CD4-positive, CD25-positive, alpha-beta regulatory T cell (primary cell): ENCODE results near the gene SCIMP. TPM values are rescaled to one million over a fixed set of nuclear protein-coding genes. Genes with fewer than 3 reads are reported as not detected.
"Not testable (repeated sequence)": the region's sequence is repeated elsewhere in the genome, so short reads cannot be mapped to it uniquely, and the experiment has no call there.

ENCODE experiments used
- ATAC-seq, 2 donors: fragments of 150-1000 bp; cut with Tn5 transposase; one replicate each; pipeline ENCODE4 v1.10.0; 2021; ENCODE audit warnings: low read depth in 2 of 2, moderate number of reproducible peaks in 2 of 2, moderate library complexity in 1 of 2
- DNase-seq, 3 donors: peaks; one replicate each; pipeline versions ENCODE4 v3.0.0 to v3.0.0-alpha.2; 2012 to 2022; ENCODE audit warnings: mixed read lengths in 1 of 3
- H3K27ac ChIP-seq: one replicate; pipeline ENCODE4 v1.7.0; 2013; ENCODE audit warnings: mild to moderate bottlenecking, low read length; ENCODE audit not compliant: insufficient read depth, poor library complexity, severe bottlenecking
- H3K27me3 ChIP-seq: one replicate; pipeline ENCODE4 v1.7.0; 2013; ENCODE audit warnings: low read length; ENCODE audit not compliant: control insufficient read depth, insufficient read depth
- H3K36me3 ChIP-seq: one replicate; pipeline ENCODE4 v1.7.0; 2013; ENCODE audit warnings: mild to moderate bottlenecking, low read length, moderate library complexity; ENCODE audit not compliant: control insufficient read depth, insufficient read depth
- H3K4me1 ChIP-seq: 2 replicates; pipeline ENCODE4 v1.7.0; 2013; ENCODE audit warnings: mild to moderate bottlenecking, low read length; ENCODE audit not compliant: insufficient read depth, control insufficient read depth, poor library complexity, severe bottlenecking
- H3K4me3 ChIP-seq: one replicate; pipeline ENCODE4 v1.7.0; 2013; ENCODE audit warnings: low read depth, mild to moderate bottlenecking, low read length, moderate library complexity
- H3K9me3 ChIP-seq, 2 experiments: 1 replicate in 1 of 2; 2 replicates in 1 of 2; pipeline ENCODE4 v1.7.0; 2013; ENCODE audit warnings: low read length in 2 of 2, mild to moderate bottlenecking in 1 of 2, moderate library complexity in 1 of 2; ENCODE audit not compliant: control insufficient read depth in 2 of 2
- H3K27ac Mint-ChIP-seq, 3 donors: one replicate each; pipeline ENCODE4 v1.8.0; 2020 to 2022; ENCODE audit warnings: mild to moderate bottlenecking in 3 of 3, mixed read lengths in 3 of 3, moderate library complexity in 2 of 3
- H3K27me3 Mint-ChIP-seq: one replicate; pipeline ENCODE4 v1.8.0; 2022; ENCODE audit warnings: mild to moderate bottlenecking, mixed read lengths
- H3K36me3 Mint-ChIP-seq: one replicate; pipeline ENCODE4 v1.8.0; 2020; ENCODE audit warnings: mixed read lengths
- H3K4me1 Mint-ChIP-seq, 4 donors: one replicate each; pipeline ENCODE4 v1.8.0; 2020 to 2022; ENCODE audit warnings: mixed read lengths in 4 of 4, mild to moderate bottlenecking in 1 of 4
- H3K4me3 Mint-ChIP-seq, 4 donors: one replicate each; pipeline ENCODE4 v1.8.0; 2020 to 2022; ENCODE audit warnings: mild to moderate bottlenecking in 4 of 4, mixed read lengths in 4 of 4, moderate library complexity in 3 of 4
- H3K9me3 Mint-ChIP-seq, 7 donors: one replicate each; pipeline ENCODE4 v1.8.0; 2020 to 2022; ENCODE audit warnings: mixed read lengths in 7 of 7, mild to moderate bottlenecking in 3 of 7, moderate library complexity in 2 of 7
- polyA plus RNA-seq, 4 donors: library from polyadenylated mRNA; unstranded; fragments of 300-500 nt; fragmentation: Illumina TruSeq; gene quantifications; one replicate each; pipeline ENCODE4 v1.2.3, GENCODE V29; 2021
- total RNA-seq: library from RNA; stranded (reverse); gene quantifications from one replicate; pipeline ENCODE4 v1.2.3, GENCODE V29; 2022

Gene SCIMP
- total and polyA plus RNA-seq, 5 donors from 2014 or later: 0.19 to 1.2 (median 0.29) TPM; not detected in 1

DNA sequence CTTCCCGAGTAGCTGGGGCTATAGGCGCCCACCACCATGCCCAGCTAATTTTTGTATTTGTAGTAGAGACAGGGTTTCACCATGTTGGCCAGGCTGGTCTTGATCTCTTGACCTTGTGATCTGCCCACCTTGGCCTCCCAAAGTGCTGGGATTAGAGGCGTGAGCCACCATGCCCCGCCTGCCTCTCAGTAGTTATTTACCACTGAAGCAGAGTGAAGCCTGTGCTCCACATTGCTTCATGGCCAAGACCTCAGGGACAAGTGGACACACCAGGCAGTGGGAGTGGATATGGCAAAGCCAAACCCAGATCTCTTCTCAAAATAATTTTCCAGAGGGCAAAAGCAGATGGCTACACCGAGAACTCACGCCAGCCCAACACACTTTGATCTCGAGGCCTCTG lies 1.2 kb downstream of the SCIMP start:
- H3K27ac Mint-ChIP-seq: peak overlapping the region in 2 of 3 donors; percentile 59 to 85
- not testable (repeated sequence) for H3K9me3 Mint-ChIP-seq, H3K9me3 ChIP-seq, H3K27ac ChIP-seq, DNase-seq, H3K4me3 Mint-ChIP-seq, H3K27me3 ChIP-seq, H3K27me3 Mint-ChIP-seq, H3K4me3 ChIP-seq, ATAC-seq, H3K36me3 ChIP-seq
- peaks cover 12% of the 10 kb centered on the region for H3K4me1 ChIP-seq
- peaks cover 23% of the 10 kb centered on the region for H3K36me3 Mint-ChIP-seq
- H3K4me1 Mint-ChIP-seq: peaks cover 8 to 48% (median 9%) of the 10 kb centered on the region in 4 donors

DNA sequence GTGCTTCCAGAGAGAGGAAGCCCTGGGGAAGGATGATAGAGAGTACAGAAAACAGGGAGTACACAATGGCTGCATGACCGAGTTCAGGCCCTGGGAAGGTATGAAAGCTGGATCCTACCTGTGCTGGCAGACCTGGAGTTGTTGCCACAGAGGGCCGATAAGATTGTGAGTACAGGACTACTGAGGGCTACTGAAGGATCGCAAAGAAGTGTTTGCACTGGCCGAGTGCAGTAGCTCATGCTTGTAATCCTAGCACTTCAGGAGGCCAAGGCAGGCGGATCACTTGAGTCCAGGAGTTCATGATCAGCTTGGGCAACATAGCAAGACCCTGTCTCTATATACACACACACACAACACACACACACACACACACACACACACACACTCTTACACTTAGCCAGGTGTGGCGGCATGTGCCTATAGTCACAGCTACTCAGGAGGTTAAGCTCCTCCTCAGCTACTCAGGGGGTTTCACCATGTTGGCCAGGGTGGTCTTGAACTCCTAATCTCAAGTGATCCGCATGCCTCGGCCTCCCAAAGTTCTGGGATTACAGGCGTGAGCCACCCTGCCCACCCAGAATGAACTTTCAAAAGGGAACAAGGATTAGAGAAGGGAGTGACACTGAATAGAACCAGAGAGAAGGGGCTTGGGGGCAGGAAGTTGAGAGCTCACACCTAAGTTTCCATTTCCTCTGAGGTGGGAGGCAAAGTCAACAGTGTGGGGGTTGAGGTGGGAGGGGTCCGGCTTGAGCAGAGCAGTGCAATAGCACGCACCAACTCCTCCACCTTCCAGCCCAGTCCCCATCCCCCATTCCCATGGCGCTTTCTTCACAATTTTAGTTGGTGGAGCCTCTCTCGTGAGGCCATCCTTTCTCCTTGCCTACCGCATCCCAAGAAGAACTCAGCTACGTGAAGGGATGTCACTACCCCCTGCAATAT lies 7.5 kb downstream of the SCIMP start:
- Mint-ChIP-seq H3K36me3 (peaks cover 27% of the 10 kb centered on the region), H3K4me3 (peak overlapping the region in 3 of 4 donors; percentile 34 to 73 (median 44)), H3K9me3 (peaks cover 0 to 2% (median 0%) of the 10 kb centered on the region in 7 donors), H3K27me3 (no peaks in the 10 kb centered on the region), H3K27ac (peak overlapping the region; percentile 85 to 91 (median 91)), H3K4me1 (peaks cover 0 to 47% (median 8%) of the 10 kb centered on the region in 4 donors)
- ATAC-seq (peak; percentile 48 to 55), DNase-seq (peak in 1 of 3 donors; percentile 79)
- no peaks in the 10 kb centered on the region for H3K27me3 ChIP-seq
- H3K4me3 ChIP-seq: no peak overlapping the region
- H3K9me3 ChIP-seq: no peaks in the 10 kb centered on the region
- H3K36me3 ChIP-seq: no peaks in the 10 kb centered on the region
- peaks cover 6% of the 10 kb centered on the region for H3K4me1 ChIP-seq
- H3K27ac ChIP-seq: no peak overlapping the region

GRCh38 chr17:5225668-5226457 lies 8.8 kb downstream of the SCIMP start:
- peaks cover 32% of the 10 kb centered on the region for H3K36me3 Mint-ChIP-seq
- H3K4me3 Mint-ChIP-seq: no peak overlapping the region
- ATAC-seq (no peak), DNase-seq (no peak)
- Histone ChIP-seq H3K4me1 (peaks cover 6% of the 10 kb centered on the region), H3K27me3 (no peaks in the 10 kb centered on the region), H3K4me3 (no peak overlapping the region), H3K9me3 (no peaks in the 10 kb centered on the region), H3K36me3 (no peaks in the 10 kb centered on the region), H3K27ac (no peak overlapping the region)
- H3K4me1 Mint-ChIP-seq: peaks cover 4 to 55% (median 14%) of the 10 kb centered on the region in 4 donors
- peak overlapping the region; percentile 38 to 85 (median 51) for H3K27ac Mint-ChIP-seq
- peaks cover 0 to 2% (median 0%) of the 10 kb centered on the region in 7 donors for H3K9me3 Mint-ChIP-seq
- H3K27me3 Mint-ChIP-seq: no peaks in the 10 kb centered on the region

DNA sequence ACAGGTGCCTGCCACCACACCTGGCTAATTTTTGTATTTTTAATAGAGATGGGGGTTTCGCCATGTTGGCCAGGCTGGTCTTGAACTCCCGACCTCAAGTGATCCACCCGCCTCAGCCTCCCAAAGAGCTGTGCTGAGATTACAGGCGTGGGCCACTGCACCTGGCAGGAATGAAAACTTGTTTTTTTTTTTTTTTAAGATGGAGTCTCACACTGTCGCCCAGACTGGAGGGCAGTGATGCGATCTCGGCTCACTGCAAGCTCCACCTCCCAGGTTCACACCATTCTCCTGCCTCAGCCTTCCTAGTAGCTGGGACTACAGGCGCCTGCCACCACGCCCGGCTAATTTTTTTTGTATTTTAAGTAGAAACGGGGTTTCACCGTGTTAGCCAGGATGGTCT lies 12.7 kb downstream of the SCIMP start:
- not testable (repeated sequence) for ATAC-seq, H3K27me3 ChIP-seq, H3K9me3 ChIP-seq, H3K9me3 Mint-ChIP-seq, H3K36me3 ChIP-seq, H3K27ac ChIP-seq, H3K27me3 Mint-ChIP-seq, DNase-seq, H3K4me1 ChIP-seq, H3K4me3 ChIP-seq, H3K4me3 Mint-ChIP-seq
- peaks cover 4 to 30% (median 18%) of the 10 kb centered on the region in 4 donors for H3K4me1 Mint-ChIP-seq
- H3K27ac Mint-ChIP-seq: peak overlapping the region in 1 of 3 donors; percentile 83
- H3K36me3 Mint-ChIP-seq: peaks cover 29% of the 10 kb centered on the region

GRCh38 chr17:5220074-5220473 lies 14.6 kb downstream of the SCIMP start:
- peak overlapping the region; percentile 56 to 88 (median 76) for H3K27ac Mint-ChIP-seq

GRCh38 chr17:5219536-5219935 lies 15.1 kb downstream of the SCIMP start:
- Mint-ChIP-seq H3K36me3 (peaks cover 24% of the 10 kb centered on the region), H3K4me1 (peaks cover 4 to 16% (median 13%) of the 10 kb centered on the region in 4 donors), H3K27me3 (no peaks in the 10 kb centered on the region), H3K27ac (peak overlapping the region in 2 of 3 donors; percentile 56 to 88), H3K9me3 (peaks cover 0 to 2% (median 0%) of the 10 kb centered on the region in 7 donors), H3K4me3 (peak overlapping the region in 1 of 4 donors; percentile 3)
- Histone ChIP-seq H3K36me3 (no peaks in the 10 kb centered on the region), H3K9me3 (no peaks in the 10 kb centered on the region), H3K4me3 (no peak overlapping the region), H3K27ac (no peak overlapping the region), H3K4me1 (no peaks in the 10 kb centered on the region), H3K27me3 (no peaks in the 10 kb centered on the region)
- DNase-seq (no peak), ATAC-seq (no peak)

More at GRCh38 chr17:5220074-5220473, 14.6 kb downstream of the SCIMP start:
- no peak overlapping the region for H3K4me3 ChIP-seq
- H3K4me3 Mint-ChIP-seq: no peak overlapping the region
- H3K27me3 ChIP-seq: no peaks in the 10 kb centered on the region
- H3K4me1 Mint-ChIP-seq: peaks cover 4 to 18% (median 13%) of the 10 kb centered on the region in 4 donors
- no peak overlapping the region for H3K27ac ChIP-seq
- H3K36me3 ChIP-seq: no peaks in the 10 kb centered on the region
- peaks cover 24% of the 10 kb centered on the region for H3K36me3 Mint-ChIP-seq
- H3K9me3 Mint-ChIP-seq: peaks cover 0 to 2% (median 0%) of the 10 kb centered on the region in 7 donors
- ATAC-seq (no peak), DNase-seq (no peak)
- no peaks in the 10 kb centered on the region for H3K9me3 ChIP-seq
- H3K27me3 Mint-ChIP-seq: no peaks in the 10 kb centered on the region
- H3K4me1 ChIP-seq: no peaks in the 10 kb centered on the region

DNA sequence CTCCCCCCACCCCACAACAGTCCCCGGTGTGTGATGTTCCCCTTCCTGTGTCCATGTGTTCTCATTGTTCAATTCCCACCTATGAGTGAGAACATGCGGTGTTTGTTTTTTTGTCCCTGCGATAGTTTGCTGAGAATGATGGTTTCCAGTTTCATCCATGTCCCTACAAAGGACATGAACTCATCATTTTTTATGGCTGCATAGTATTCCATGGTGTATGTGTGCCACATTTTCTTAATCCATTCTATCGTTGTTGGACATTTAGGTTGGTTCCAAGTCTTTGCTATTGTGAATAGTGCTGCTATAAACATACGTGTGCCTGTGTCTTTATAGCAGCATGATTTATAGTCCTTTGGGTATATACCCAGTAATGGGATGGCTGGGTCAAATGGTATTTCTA lies 17.1 kb downstream of the SCIMP start:
- H3K36me3 Mint-ChIP-seq: peaks cover 24% of the 10 kb centered on the region
- not testable (repeated sequence) for H3K27me3 ChIP-seq, H3K4me1 ChIP-seq, H3K4me3 ChIP-seq, H3K4me3 Mint-ChIP-seq, H3K9me3 Mint-ChIP-seq, H3K9me3 ChIP-seq, H3K27ac ChIP-seq, H3K27me3 Mint-ChIP-seq, H3K27ac Mint-ChIP-seq, DNase-seq, ATAC-seq, H3K36me3 ChIP-seq
- peaks cover 4 to 15% (median 12%) of the 10 kb centered on the region in 4 donors for H3K4me1 Mint-ChIP-seq
